Measurements from ENCODE around the gene NADK2.

DNA sequence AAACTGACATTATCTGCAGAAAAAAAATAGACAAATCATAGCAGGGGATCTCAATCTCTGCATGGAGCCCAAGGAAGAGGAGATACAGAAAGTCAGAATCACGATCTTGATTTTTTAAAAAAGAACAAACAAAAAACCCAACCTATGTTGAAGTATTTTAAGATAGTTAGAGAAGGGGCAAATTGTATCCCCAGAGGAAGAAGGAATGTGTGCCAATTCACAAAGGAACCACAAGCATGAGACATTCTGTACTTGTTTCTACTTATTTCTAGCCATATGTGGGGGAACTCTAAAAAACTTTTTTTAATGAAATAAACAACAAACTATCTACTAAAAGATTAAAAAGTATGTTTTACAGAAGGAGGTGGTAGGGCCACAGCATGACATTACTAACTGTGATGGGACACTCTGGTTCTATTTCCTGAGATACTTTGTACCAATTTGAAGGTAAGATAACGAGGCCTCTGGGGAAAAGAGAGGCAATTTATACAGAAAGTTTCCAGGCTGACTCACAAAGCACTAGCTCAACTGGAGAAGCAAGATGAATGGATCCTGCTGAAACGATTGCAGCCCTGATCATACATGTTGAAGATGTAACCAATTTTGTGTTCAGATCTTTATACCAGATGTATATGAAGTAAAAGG lies 37.5 kb upstream of the NADK2 start:
- TF ChIP-seq POLR2A (IDR thresholded peaks at IDR 0.05; ENCODE audit: borderline replicate concordance, extremely low read depth, insufficient read depth, insufficient read length) = no peak
- TF ChIP-seq, protein P1, sequence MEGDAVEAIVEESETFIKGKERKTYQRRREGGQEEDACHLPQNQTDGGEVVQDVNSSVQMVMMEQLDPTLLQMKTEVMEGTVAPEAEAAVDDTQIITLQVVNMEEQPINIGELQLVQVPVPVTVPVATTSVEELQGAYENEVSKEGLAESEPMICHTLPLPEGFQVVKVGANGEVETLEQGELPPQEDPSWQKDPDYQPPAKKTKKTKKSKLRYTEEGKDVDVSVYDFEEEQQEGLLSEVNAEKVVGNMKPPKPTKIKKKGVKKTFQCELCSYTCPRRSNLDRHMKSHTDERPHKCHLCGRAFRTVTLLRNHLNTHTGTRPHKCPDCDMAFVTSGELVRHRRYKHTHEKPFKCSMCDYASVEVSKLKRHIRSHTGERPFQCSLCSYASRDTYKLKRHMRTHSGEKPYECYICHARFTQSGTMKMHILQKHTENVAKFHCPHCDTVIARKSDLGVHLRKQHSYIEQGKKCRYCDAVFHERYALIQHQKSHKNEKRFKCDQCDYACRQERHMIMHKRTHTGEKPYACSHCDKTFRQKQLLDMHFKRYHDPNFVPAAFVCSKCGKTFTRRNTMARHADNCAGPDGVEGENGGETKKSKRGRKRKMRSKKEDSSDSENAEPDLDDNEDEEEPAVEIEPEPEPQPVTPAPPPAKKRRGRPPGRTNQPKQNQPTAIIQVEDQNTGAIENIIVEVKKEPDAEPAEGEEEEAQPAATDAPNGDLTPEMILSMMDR (IDR thresholded peaks at IDR 0.05 in 2 of 3, conservative IDR thresholded peaks at IDR 0.05 in 1 of 3; ENCODE audit: borderline replicate concordance in 1 of 3, insufficient read depth in 1 of 3, low read depth in 2 of 3, low read length in 2 of 3) = no peak

All from HCT116 (cell line).